Lower leg skin (tissue), 3 donors: Measurements from ENCODE around the gene ZNF248.

Experiments
- POLR2A ChIP-seq, 2 donors: fragments of 450-650 bp; IDR thresholded peaks; one replicate each; pipeline ENCODE4 v1.6.1; 2016 to 2017; ENCODE audit warnings: antibody characterized with exemption in 2 of 2, mild to moderate bottlenecking in 1 of 2, moderate library complexity in 1 of 2
- TF ChIP-seq, protein P1 (sequence below), 3 donors: fragments of 450-650 bp; IDR thresholded peaks; one replicate each; pipeline ENCODE4 v1.5.1; 2016; ENCODE audit warnings: antibody characterized with exemption in 3 of 3, mild to moderate bottlenecking in 3 of 3, moderate library complexity in 2 of 3

DNA sequence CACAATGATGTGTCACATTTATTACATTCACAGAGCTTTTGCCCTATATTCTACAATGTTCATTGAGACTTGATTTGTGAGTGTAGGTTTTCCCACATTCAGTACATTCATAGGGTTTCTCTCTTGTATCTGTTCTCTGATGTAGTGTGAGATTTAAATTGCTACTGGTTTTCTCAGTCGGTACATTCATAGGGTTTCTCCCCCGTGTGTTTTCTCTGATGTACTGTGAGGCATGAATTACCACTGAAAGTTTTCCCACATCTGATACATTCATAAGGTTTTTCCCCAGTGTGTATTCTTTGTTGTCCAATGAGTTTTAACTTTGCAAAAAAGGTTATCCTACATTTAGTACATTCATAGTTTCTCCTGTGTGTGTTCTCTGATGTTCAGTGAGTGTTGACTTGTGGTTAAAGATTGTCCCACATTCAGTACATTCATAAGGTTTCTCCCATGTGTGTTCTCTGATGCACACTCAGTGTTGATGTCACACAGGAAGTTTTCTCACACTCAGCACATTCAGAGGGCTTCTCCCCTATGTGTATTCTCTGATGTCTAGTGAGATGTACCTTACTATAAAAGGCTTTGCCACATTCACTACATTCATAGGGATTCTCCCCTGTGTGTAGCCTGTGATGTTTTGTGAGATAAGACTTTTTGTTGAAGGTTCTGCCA lies 63.0 kb downstream of the ZNF248 start:
- TF ChIP-seq, protein P1, sequence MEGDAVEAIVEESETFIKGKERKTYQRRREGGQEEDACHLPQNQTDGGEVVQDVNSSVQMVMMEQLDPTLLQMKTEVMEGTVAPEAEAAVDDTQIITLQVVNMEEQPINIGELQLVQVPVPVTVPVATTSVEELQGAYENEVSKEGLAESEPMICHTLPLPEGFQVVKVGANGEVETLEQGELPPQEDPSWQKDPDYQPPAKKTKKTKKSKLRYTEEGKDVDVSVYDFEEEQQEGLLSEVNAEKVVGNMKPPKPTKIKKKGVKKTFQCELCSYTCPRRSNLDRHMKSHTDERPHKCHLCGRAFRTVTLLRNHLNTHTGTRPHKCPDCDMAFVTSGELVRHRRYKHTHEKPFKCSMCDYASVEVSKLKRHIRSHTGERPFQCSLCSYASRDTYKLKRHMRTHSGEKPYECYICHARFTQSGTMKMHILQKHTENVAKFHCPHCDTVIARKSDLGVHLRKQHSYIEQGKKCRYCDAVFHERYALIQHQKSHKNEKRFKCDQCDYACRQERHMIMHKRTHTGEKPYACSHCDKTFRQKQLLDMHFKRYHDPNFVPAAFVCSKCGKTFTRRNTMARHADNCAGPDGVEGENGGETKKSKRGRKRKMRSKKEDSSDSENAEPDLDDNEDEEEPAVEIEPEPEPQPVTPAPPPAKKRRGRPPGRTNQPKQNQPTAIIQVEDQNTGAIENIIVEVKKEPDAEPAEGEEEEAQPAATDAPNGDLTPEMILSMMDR (IDR thresholded peaks at IDR 0.05), result no peak
- TF ChIP-seq POLR2A (IDR thresholded peaks at IDR 0.05), result no peak
